Nephron progenitor cell (in vitro differentiated cells): Measurements from ENCODE around the gene GFRA1.

ENCODE experiments used
- DNase-seq: peaks from one replicate; pipeline ENCODE4 v3.0.0; 2021
- H3K27ac Mint-ChIP-seq: 2 replicates; pipeline ENCODE4 v1.8.0; 2021; ENCODE audit warnings: mild to moderate bottlenecking, moderate library complexity, mixed read lengths
- H3K27me3 Mint-ChIP-seq: 2 replicates; pipeline ENCODE4 v1.8.0; 2021; ENCODE audit warnings: mild to moderate bottlenecking, low read depth, mixed read lengths; ENCODE audit not compliant: poor library complexity
- H3K36me3 Mint-ChIP-seq: 2 replicates; pipeline ENCODE4 v1.8.0; 2021; ENCODE audit warnings: low read depth, mixed read lengths
- H3K4me1 Mint-ChIP-seq: 2 replicates; pipeline ENCODE4 v1.8.0; 2021; ENCODE audit warnings: mixed read lengths
- H3K4me3 Mint-ChIP-seq: 2 replicates; pipeline ENCODE4 v1.8.0; 2021; ENCODE audit warnings: mild to moderate bottlenecking, moderate library complexity, mixed read lengths
- H3K9me3 Mint-ChIP-seq: 2 replicates; pipeline ENCODE4 v1.8.0; 2021; ENCODE audit warnings: mild to moderate bottlenecking, moderate library complexity, mixed read lengths
- CTCF ChIP-seq: fragments of 200-600 bp; sonication (generic); IDR thresholded peaks from 2 replicates; pipeline ENCODE4 v1.5.0; 2021; ENCODE audit warnings: antibody characterized with exemption

The GFRA1 gene

GRCh38 chr10:116253716-116254115, 19.3 kb downstream of the GFRA1 start:
- no peak for TF ChIP-seq CTCF
- H3K9me3 Mint-ChIP-seq, result no peaks in the 10 kb centered on the region
- no peak overlapping the region for H3K4me3 Mint-ChIP-seq
- H3K36me3 Mint-ChIP-seq, result no peaks in the 10 kb centered on the region
- peak overlapping the region; percentile 95 for H3K27ac Mint-ChIP-seq
- no peak for DNase-seq
- peaks cover 19% of the 10 kb centered on the region for H3K4me1 Mint-ChIP-seq
- H3K27me3 Mint-ChIP-seq, result peaks cover 23% of the 10 kb centered on the region

GRCh38 chr10:116251602-116252395, 21.2 kb downstream of the GFRA1 start:
- Mint-ChIP-seq H3K4me3 (no peak overlapping the region), H3K27me3 (peaks cover 11% of the 10 kb centered on the region), H3K36me3 (no peaks in the 10 kb centered on the region), H3K27ac (no peak overlapping the region), H3K4me1 (peaks cover 19% of the 10 kb centered on the region), H3K9me3 (no peaks in the 10 kb centered on the region)
- no peak for DNase-seq
- no peak for TF ChIP-seq CTCF

- no peak for DNase-seq
- Mint-ChIP-seq H3K36me3 (no peaks in the 10 kb centered on the region), H3K4me3 (no peak overlapping the region), H3K27me3 (peaks cover 11% of the 10 kb centered on the region), H3K9me3 (no peaks in the 10 kb centered on the region), H3K4me1 (no peaks in the 10 kb centered on the region), H3K27ac (no peak overlapping the region)
- no peak for TF ChIP-seq CTCF
These were observed 25.3 kb downstream of the GFRA1 start for GRCh38 chr10:116247691-116248090.

GRCh38 chr10:116246263-116246662, 26.7 kb downstream of the GFRA1 start:
- Mint-ChIP-seq H3K36me3 (no peaks in the 10 kb centered on the region), H3K27me3 (peaks cover 11% of the 10 kb centered on the region)
- TF ChIP-seq CTCF, result no peak

GRCh38 chr10:116245156-116245555, 27.9 kb downstream of the GFRA1 start:
- TF ChIP-seq CTCF, result no peak
- no peak for DNase-seq
- Mint-ChIP-seq H3K4me1 (no peaks in the 10 kb centered on the region), H3K27me3 (peaks cover 13% of the 10 kb centered on the region), H3K9me3 (no peaks in the 10 kb centered on the region), H3K36me3 (no peaks in the 10 kb centered on the region), H3K27ac (peak overlapping the region; percentile 43), H3K4me3 (no peak overlapping the region)

More at GRCh38 chr10:116246263-116246662, 26.7 kb downstream of the GFRA1 start:
- Mint-ChIP-seq H3K4me3 (no peak overlapping the region), H3K27ac (no peak overlapping the region), H3K4me1 (no peaks in the 10 kb centered on the region), H3K9me3 (no peaks in the 10 kb centered on the region)
- DNase-seq, result no peak
